ENCODE data around the gene TSPOAP1. TPM values are rescaled to one million over a fixed set of nuclear protein-coding genes. Genes with fewer than 3 reads are reported as not detected.

TSPOAP1 gene
- total RNA-seq, 1 experiment from 2014 or later, result 10.9 TPM

DNA sequence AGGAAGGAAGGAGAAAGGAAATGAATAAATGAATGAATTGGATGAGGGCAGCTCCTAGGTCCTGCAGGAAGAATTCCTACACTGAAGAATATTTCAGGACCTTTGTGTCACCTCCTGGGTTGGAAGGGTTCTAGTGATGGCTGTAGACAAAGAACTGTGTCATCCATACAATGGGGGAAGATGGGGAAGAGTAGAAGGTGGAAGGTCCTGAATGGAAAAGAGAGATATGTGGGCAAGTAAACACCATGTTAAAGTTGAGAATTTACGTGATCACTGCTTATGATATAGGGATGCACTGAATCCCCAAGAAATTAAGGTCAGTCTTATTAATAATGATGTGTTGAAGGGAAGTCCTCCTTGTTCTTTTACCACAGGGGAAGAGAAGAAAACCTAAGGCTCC lies 27.6 kb upstream of the TSPOAP1 start:
- H3K36me3 Mint-ChIP-seq, result peaks cover 5% of the 10 kb centered on the region

DNA sequence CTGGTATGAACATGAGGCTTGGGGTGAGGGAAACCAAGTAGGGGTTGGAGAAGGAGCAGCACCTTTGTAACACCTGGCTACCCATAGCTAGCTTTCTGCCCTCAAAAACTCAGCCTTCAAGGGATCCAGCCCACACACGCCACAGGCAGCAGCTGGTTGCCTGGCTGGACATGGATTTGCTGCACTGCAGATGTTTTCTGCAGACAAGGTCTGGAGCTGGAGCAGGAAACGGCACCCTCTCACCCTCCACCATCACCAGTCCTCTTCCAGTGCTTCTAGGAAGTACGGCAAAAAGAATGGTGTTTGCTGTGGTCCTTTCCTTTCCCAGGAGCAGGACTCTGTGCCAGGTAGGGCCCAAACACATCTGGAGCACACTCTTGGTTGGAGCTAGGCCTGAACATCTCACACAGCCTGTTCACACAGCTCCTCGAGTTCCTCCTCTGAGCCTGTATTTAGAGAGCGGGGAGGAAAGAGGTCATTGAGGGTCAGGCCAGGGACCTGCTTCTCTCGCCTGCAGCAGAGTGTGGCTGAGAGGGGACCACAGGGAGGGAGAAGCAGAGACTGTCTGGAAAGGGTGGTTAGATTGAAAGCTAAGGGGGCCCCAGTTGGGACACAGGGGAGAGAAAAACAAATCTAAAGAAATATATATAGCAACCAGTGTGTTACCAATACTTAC lies 26.1 kb upstream of the TSPOAP1 start:
- DNase-seq (ENCODE audit: low spot score) (no peak), ATAC-seq (no peak)
- Mint-ChIP-seq H3K27ac (no peak overlapping the region), H3K9me3 (no peaks in the 10 kb centered on the region), H3K4me3 (no peak overlapping the region), H3K27me3 (ENCODE audit: low read depth) (no peaks in the 10 kb centered on the region; the same call in 1 of the 2 replicates), H3K4me1 (peaks cover 17% of the 10 kb centered on the region), H3K36me3 (peaks cover 10% of the 10 kb centered on the region)
- ChIA-PET CTCF (interaction anchor here (1.2 to 4.0 kb wide), 3 partner anchors 9 to 63 kb away, joined by 3 to 54 read pairs (median 5); no protein-coding TSS in a partner anchor), POLR2A (interaction anchor here (4.4 kb wide), 1 partner anchor 16 kb away, joined by 61 read pairs; no protein-coding TSS in a partner anchor)
- TF ChIP-seq CREM (CRISPR knock-in tag; IDR thresholded peaks at IDR 0.05), result no peak
- TF ChIP-seq CREB1 (CRISPR knock-in tag; IDR thresholded peaks at IDR 0.05), result no peak
- no peak for TF ChIP-seq RORB (CRISPR knock-in tag; IDR thresholded peaks at IDR 0.05)
- TF ChIP-seq, protein P1, sequence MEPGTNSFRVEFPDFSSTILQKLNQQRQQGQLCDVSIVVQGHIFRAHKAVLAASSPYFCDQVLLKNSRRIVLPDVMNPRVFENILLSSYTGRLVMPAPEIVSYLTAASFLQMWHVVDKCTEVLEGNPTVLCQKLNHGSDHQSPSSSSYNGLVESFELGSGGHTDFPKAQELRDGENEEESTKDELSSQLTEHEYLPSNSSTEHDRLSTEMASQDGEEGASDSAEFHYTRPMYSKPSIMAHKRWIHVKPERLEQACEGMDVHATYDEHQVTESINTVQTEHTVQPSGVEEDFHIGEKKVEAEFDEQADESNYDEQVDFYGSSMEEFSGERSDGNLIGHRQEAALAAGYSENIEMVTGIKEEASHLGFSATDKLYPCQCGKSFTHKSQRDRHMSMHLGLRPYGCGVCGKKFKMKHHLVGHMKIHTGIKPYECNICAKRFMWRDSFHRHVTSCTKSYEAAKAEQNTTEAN (CRISPR knock-in tag; IDR thresholded peaks at IDR 0.05), result no peak
- TF ChIP-seq, protein P2, sequence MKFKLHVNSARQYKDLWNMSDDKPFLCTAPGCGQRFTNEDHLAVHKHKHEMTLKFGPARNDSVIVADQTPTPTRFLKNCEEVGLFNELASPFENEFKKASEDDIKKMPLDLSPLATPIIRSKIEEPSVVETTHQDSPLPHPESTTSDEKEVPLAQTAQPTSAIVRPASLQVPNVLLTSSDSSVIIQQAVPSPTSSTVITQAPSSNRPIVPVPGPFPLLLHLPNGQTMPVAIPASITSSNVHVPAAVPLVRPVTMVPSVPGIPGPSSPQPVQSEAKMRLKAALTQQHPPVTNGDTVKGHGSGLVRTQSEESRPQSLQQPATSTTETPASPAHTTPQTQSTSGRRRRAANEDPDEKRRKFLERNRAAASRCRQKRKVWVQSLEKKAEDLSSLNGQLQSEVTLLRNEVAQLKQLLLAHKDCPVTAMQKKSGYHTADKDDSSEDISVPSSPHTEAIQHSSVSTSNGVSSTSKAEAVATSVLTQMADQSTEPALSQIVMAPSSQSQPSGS (CRISPR knock-in tag; IDR thresholded peaks at IDR 0.05; ENCODE audit: borderline replicate concordance, low read depth), result no peak
- TF ChIP-seq ZNF396 (CRISPR knock-in tag; IDR thresholded peaks at IDR 0.05; ENCODE audit: borderline replicate concordance), result no peak
- TF ChIP-seq, protein P3, sequence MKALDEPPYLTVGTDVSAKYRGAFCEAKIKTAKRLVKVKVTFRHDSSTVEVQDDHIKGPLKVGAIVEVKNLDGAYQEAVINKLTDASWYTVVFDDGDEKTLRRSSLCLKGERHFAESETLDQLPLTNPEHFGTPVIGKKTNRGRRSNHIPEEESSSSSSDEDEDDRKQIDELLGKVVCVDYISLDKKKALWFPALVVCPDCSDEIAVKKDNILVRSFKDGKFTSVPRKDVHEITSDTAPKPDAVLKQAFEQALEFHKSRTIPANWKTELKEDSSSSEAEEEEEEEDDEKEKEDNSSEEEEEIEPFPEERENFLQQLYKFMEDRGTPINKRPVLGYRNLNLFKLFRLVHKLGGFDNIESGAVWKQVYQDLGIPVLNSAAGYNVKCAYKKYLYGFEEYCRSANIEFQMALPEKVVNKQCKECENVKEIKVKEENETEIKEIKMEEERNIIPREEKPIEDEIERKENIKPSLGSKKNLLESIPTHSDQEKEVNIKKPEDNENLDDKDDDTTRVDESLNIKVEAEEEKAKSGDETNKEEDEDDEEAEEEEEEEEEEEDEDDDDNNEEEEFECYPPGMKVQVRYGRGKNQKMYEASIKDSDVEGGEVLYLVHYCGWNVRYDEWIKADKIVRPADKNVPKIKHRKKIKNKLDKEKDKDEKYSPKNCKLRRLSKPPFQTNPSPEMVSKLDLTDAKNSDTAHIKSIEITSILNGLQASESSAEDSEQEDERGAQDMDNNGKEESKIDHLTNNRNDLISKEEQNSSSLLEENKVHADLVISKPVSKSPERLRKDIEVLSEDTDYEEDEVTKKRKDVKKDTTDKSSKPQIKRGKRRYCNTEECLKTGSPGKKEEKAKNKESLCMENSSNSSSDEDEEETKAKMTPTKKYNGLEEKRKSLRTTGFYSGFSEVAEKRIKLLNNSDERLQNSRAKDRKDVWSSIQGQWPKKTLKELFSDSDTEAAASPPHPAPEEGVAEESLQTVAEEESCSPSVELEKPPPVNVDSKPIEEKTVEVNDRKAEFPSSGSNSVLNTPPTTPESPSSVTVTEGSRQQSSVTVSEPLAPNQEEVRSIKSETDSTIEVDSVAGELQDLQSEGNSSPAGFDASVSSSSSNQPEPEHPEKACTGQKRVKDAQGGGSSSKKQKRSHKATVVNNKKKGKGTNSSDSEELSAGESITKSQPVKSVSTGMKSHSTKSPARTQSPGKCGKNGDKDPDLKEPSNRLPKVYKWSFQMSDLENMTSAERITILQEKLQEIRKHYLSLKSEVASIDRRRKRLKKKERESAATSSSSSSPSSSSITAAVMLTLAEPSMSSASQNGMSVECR (CRISPR knock-in tag; IDR thresholded peaks at IDR 0.05; ENCODE audit: borderline replicate concordance), result no peak
- TF ChIP-seq, protein P4, sequence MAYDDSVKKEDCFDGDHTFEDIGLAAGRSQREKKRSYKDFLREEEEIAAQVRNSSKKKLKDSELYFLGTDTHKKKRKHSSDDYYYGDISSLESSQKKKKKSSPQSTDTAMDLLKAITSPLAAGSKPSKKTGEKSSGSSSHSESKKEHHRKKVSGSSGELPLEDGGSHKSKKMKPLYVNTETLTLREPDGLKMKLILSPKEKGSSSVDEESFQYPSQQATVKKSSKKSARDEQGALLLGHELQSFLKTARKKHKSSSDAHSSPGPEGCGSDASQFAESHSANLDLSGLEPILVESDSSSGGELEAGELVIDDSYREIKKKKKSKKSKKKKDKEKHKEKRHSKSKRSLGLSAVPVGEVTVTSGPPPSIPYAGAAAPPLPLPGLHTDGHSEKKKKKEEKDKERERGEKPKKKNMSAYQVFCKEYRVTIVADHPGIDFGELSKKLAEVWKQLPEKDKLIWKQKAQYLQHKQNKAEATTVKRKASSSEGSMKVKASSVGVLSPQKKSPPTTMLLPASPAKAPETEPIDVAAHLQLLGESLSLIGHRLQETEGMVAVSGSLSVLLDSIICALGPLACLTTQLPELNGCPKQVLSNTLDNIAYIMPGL (CRISPR knock-in tag; IDR thresholded peaks at IDR 0.05), result no peak
- TF ChIP-seq, protein P5, sequence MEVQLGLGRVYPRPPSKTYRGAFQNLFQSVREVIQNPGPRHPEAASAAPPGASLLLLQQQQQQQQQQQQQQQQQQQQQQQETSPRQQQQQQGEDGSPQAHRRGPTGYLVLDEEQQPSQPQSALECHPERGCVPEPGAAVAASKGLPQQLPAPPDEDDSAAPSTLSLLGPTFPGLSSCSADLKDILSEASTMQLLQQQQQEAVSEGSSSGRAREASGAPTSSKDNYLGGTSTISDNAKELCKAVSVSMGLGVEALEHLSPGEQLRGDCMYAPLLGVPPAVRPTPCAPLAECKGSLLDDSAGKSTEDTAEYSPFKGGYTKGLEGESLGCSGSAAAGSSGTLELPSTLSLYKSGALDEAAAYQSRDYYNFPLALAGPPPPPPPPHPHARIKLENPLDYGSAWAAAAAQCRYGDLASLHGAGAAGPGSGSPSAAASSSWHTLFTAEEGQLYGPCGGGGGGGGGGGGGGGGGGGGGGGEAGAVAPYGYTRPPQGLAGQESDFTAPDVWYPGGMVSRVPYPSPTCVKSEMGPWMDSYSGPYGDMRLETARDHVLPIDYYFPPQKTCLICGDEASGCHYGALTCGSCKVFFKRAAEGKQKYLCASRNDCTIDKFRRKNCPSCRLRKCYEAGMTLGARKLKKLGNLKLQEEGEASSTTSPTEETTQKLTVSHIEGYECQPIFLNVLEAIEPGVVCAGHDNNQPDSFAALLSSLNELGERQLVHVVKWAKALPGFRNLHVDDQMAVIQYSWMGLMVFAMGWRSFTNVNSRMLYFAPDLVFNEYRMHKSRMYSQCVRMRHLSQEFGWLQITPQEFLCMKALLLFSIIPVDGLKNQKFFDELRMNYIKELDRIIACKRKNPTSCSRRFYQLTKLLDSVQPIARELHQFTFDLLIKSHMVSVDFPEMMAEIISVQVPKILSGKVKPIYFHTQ (CRISPR knock-in tag; IDR thresholded peaks at IDR 0.05), result no peak
- TF ChIP-seq RELA (CRISPR knock-in tag; IDR thresholded peaks at IDR 0.05; ENCODE audit: borderline replicate concordance), result no peak

More for the DNA sequence above, 27.6 kb upstream of the TSPOAP1 start:
- ChIA-PET POLR2A (interaction anchor here (0.5 to 0.9 kb wide), 2 partner anchors 11 to 17 kb away, joined by 3 to 6 read pairs; no protein-coding TSS in a partner anchor), CTCF (interaction anchor here (0.7 to 2.1 kb wide), 4 partner anchors 39 to 81 kb away, joined by 3 to 8 read pairs (median 4); partner anchors contain the start of gene RNF43)
- ATAC-seq (no peak), DNase-seq (ENCODE audit: low spot score) (no peak)
- H3K4me3 Mint-ChIP-seq, result no peak overlapping the region
- no peaks in the 10 kb centered on the region for H3K9me3 Mint-ChIP-seq
- no peaks in the 10 kb centered on the region; the same call in 1 of the 2 replicates for H3K27me3 Mint-ChIP-seq (ENCODE audit: low read depth)
- H3K27ac Mint-ChIP-seq, result no peak overlapping the region
- H3K4me1 Mint-ChIP-seq, result peaks cover 17% of the 10 kb centered on the region
- TF ChIP-seq TP53 (CRISPR knock-in tag; IDR thresholded peaks at IDR 0.05) (no peak), ETV6 (CRISPR knock-in tag; IDR thresholded peaks at IDR 0.05) (no peak), GRHL2 (CRISPR knock-in tag; IDR thresholded peaks at IDR 0.05; ENCODE audit: insufficient replicate concordance, severe bottlenecking) (no peak), CREM (CRISPR knock-in tag; IDR thresholded peaks at IDR 0.05) (no peak)
- TF ChIP-seq, protein P4 (CRISPR knock-in tag; IDR thresholded peaks at IDR 0.05), result no peak
- TF ChIP-seq, protein P6, sequence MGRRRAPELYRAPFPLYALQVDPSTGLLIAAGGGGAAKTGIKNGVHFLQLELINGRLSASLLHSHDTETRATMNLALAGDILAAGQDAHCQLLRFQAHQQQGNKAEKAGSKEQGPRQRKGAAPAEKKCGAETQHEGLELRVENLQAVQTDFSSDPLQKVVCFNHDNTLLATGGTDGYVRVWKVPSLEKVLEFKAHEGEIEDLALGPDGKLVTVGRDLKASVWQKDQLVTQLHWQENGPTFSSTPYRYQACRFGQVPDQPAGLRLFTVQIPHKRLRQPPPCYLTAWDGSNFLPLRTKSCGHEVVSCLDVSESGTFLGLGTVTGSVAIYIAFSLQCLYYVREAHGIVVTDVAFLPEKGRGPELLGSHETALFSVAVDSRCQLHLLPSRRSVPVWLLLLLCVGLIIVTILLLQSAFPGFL (CRISPR knock-in tag; IDR thresholded peaks at IDR 0.05; ENCODE audit: borderline replicate concordance), result no peak
- TF ChIP-seq, protein P7, sequence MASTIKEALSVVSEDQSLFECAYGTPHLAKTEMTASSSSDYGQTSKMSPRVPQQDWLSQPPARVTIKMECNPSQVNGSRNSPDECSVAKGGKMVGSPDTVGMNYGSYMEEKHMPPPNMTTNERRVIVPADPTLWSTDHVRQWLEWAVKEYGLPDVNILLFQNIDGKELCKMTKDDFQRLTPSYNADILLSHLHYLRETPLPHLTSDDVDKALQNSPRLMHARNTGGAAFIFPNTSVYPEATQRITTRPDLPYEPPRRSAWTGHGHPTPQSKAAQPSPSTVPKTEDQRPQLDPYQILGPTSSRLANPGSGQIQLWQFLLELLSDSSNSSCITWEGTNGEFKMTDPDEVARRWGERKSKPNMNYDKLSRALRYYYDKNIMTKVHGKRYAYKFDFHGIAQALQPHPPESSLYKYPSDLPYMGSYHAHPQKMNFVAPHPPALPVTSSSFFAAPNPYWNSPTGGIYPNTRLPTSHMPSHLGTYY (CRISPR knock-in tag; IDR thresholded peaks at IDR 0.05), result no peak

Data from WTC11 (cell line).